A549 (cell line): ENCODE measurements around the gene SCYL3.

Experiments
- CEBPB ChIP-seq, 2 experiments: fragments of >200 bp in 1 of 2; sonication (Bioruptor Twin) in 1 of 2; formaldehyde crosslinking in 1 of 2; IDR thresholded peaks; 2 replicates each; pipeline ENCODE4 v1.6.1; 2012 to 2016
- CTCF ChIP-seq: fragments of >200 bp; sonication (Bioruptor Twin); formaldehyde crosslinking; IDR thresholded peaks from 3 replicates; pipeline ENCODE4 v1.5.1; 2016
- E2F6 ChIP-seq: IDR thresholded peaks from 2 replicates; pipeline ENCODE4 v1.6.1; 2012; ENCODE audit warnings: low read depth, borderline replicate concordance
- ELK1 ChIP-seq: fragments of 150-350 bp; IDR thresholded peaks from 2 replicates; pipeline ENCODE4 v1.6.1; 2014; ENCODE audit warnings: low read depth, mild to moderate bottlenecking, low read length
- JUN ChIP-seq, 2 experiments: fragments of >200 bp; sonication (Bioruptor Twin); formaldehyde crosslinking; IDR thresholded peaks; 2 replicates in 1 of 2; 3 replicates in 1 of 2; pipeline ENCODE4 v1.6.1; 2016 to 2017
- MYC ChIP-seq: IDR thresholded peaks from 2 replicates; pipeline ENCODE4 v1.6.1; 2012; ENCODE audit warnings: mild to moderate bottlenecking, inconsistent platforms, low read length, improper control_type of control experiment, borderline replicate concordance
- NR3C1 ChIP-seq: fragments of >200 bp; sonication (Bioruptor Twin); formaldehyde crosslinking; IDR thresholded peaks from 3 replicates; pipeline ENCODE4 v1.6.1; 2017
- POLR2A ChIP-seq: IDR thresholded peaks from 2 replicates; pipeline ENCODE4 v1.6.1; 2012; ENCODE audit warnings: mild to moderate bottlenecking, low read length
- SMC3 ChIP-seq: fragments of >200 bp; sonication (Bioruptor Twin); formaldehyde crosslinking; IDR thresholded peaks from 3 replicates; pipeline ENCODE4 v1.6.1; 2018; ENCODE audit warnings: inconsistent platforms
- USF2 ChIP-seq: fragments of 450-650 bp; IDR thresholded peaks from 2 replicates; pipeline ENCODE4 v1.6.1; 2014; ENCODE audit warnings: antibody characterized with exemption

- no peak for TF ChIP-seq CTCF
- no peak for TF ChIP-seq NR3C1
- TF ChIP-seq POLR2A: no peak
- no peak for TF ChIP-seq SMC3
- TF ChIP-seq MYC: no peak
- TF ChIP-seq CEBPB (IDR thresholded peaks at IDR 0.05): no peak
- no peak for TF ChIP-seq ELK1
- TF ChIP-seq JUN (IDR thresholded peaks at IDR 0.05): no peak
- no peak for TF ChIP-seq USF2
- TF ChIP-seq E2F6: no peak
Measured at GRCh38 chr1:169884634-169885033, 9.1 kb downstream of the SCYL3 start.
